ENCODE measurements around the gene PCDH8. TPM values are rescaled to one million over a fixed set of nuclear protein-coding genes. Genes with fewer than 3 reads are reported as not detected.

PCDH8 gene
- total RNA-seq, 1 experiment from 2014 or later, result not detected

DNA sequence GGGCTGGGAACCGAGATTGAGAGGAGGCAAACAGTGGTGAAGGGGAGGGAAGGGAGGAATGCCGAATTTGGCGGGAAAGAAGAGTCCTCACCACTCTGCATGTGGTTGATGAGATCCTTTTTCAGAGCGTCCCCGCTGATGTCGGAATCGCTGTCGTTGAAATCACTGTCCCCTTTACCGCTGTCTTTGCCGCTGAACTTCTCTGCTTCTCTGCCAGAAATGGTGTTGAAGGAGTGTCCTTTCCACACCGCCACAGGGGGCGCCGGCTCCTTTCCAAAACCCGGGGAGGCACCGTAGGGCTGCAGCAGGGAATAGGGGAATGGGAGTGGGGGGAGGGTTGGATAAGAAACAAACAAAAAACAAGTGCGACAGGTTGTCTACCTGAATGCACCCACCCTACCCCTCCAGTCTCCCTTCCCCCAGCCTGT, 3.1 kb downstream of the PCDH8 start:
- TF ChIP-seq, protein P1, sequence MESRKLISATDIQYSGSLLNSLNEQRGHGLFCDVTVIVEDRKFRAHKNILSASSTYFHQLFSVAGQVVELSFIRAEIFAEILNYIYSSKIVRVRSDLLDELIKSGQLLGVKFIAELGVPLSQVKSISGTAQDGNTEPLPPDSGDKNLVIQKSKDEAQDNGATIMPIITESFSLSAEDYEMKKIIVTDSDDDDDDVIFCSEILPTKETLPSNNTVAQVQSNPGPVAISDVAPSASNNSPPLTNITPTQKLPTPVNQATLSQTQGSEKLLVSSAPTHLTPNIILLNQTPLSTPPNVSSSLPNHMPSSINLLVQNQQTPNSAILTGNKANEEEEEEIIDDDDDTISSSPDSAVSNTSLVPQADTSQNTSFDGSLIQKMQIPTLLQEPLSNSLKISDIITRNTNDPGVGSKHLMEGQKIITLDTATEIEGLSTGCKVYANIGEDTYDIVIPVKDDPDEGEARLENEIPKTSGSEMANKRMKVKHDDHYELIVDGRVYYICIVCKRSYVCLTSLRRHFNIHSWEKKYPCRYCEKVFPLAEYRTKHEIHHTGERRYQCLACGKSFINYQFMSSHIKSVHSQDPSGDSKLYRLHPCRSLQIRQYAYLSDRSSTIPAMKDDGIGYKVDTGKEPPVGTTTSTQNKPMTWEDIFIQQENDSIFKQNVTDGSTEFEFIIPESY (IDR thresholded peaks at IDR 0.05; ENCODE audit: extremely low read depth, insufficient replicate concordance, low read length), result no peak
- TF ChIP-seq, protein P2, sequence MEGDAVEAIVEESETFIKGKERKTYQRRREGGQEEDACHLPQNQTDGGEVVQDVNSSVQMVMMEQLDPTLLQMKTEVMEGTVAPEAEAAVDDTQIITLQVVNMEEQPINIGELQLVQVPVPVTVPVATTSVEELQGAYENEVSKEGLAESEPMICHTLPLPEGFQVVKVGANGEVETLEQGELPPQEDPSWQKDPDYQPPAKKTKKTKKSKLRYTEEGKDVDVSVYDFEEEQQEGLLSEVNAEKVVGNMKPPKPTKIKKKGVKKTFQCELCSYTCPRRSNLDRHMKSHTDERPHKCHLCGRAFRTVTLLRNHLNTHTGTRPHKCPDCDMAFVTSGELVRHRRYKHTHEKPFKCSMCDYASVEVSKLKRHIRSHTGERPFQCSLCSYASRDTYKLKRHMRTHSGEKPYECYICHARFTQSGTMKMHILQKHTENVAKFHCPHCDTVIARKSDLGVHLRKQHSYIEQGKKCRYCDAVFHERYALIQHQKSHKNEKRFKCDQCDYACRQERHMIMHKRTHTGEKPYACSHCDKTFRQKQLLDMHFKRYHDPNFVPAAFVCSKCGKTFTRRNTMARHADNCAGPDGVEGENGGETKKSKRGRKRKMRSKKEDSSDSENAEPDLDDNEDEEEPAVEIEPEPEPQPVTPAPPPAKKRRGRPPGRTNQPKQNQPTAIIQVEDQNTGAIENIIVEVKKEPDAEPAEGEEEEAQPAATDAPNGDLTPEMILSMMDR (IDR thresholded peaks at IDR 0.05 in 2 of 3, conservative IDR thresholded peaks at IDR 0.05 in 1 of 3; ENCODE audit: borderline replicate concordance in 1 of 3, insufficient read depth in 1 of 3, low read depth in 2 of 3, low read length in 2 of 3), result peak in 2 of 3 experiments; percentile 48 to 49; a peak in 4 of 6 replicates
- DNase-seq (ENCODE audit: low read depth, low spot score) (no peak), ATAC-seq (peak; percentile 64)
- Histone ChIP-seq H3K9me2 (ENCODE audit: insufficient read depth) (no peaks in the 10 kb centered on the region), H3K4me1 (ENCODE audit: control insufficient read depth in 1 of 2, insufficient read depth in 2 of 2, low read length in 2 of 2) (no peaks in the 10 kb centered on the region), H3K4me2 (ENCODE audit: low read length) (no peak overlapping the region), H3K27ac (ENCODE audit: low read depth, low read length) (no peak overlapping the region), H3K36me3 (ENCODE audit: control insufficient read depth in 1 of 2, insufficient read depth in 2 of 2, low read length in 2 of 2) (no peaks in the 10 kb centered on the region), H4K20me1 (ENCODE audit: insufficient read depth) (no peaks in the 10 kb centered on the region; the same call in 1 of the 2 replicates), H3K9ac (ENCODE audit: low read length) (no peak overlapping the region), H2AFZ (ENCODE audit: low read depth, low read length, poor library complexity, severe bottlenecking) (no peak overlapping the region), H3K4me3 (replicated peaks in 1 of 2; ENCODE audit: low read depth in 1 of 2, low read length in 2 of 2) (no peak overlapping the region), H3K27me3 (ENCODE audit: insufficient read depth, low read length) (peaks cover 24% of the 10 kb centered on the region; the same call in 1 of the 2 replicates), H3K9me3 (ENCODE audit: control insufficient read depth in 1 of 2, insufficient read depth in 1 of 2, low read depth in 1 of 2, low read length in 2 of 2) (no peaks in the 10 kb centered on the region), H3K79me2 (ENCODE audit: insufficient read depth, low read length) (no peaks in the 10 kb centered on the region)
- ChIA-PET RAD21 (ENCODE audit: low non-redundant PET in 1 of 2, low total read pairs in 2 of 2, uncharacterized antibody in 2 of 2, unreplicated experiment in 2 of 2) (no interaction called here), POLR2A (no interaction called here), CTCF (no interaction called here)
- intact Hi-C loops (cut with micrococcal nuclease), result no loop called here
- no TSS peak for BruUV-seq (replicated peaks)

- Histone ChIP-seq H3K36me3 (ENCODE audit: control insufficient read depth in 1 of 2, insufficient read depth in 2 of 2, low read length in 2 of 2) (no peaks in the 10 kb centered on the region), H3K9me3 (ENCODE audit: control insufficient read depth in 1 of 2, insufficient read depth in 1 of 2, low read depth in 1 of 2, low read length in 2 of 2) (no peaks in the 10 kb centered on the region), H3K79me2 (ENCODE audit: insufficient read depth, low read length) (no peaks in the 10 kb centered on the region), H3K4me3 (replicated peaks in 1 of 2; ENCODE audit: low read depth in 1 of 2, low read length in 2 of 2) (no peak overlapping the region), H3K4me1 (ENCODE audit: control insufficient read depth in 1 of 2, insufficient read depth in 2 of 2, low read length in 2 of 2) (no peaks in the 10 kb centered on the region), H3K9me2 (ENCODE audit: insufficient read depth) (no peaks in the 10 kb centered on the region), H3K9ac (ENCODE audit: low read length) (no peak overlapping the region), H3K27ac (ENCODE audit: low read depth, low read length) (no peak overlapping the region), H4K20me1 (ENCODE audit: insufficient read depth) (no peaks in the 10 kb centered on the region; the same call in 1 of the 2 replicates), H3K27me3 (ENCODE audit: insufficient read depth, low read length) (peaks cover 24% of the 10 kb centered on the region; the same call in 1 of the 2 replicates), H2AFZ (ENCODE audit: low read depth, low read length, poor library complexity, severe bottlenecking) (no peak overlapping the region), H3K4me2 (ENCODE audit: low read length) (no peak overlapping the region)
- intact Hi-C loops (cut with micrococcal nuclease), result no loop called here
- DNase-seq (ENCODE audit: low read depth, low spot score) (no peak), ATAC-seq (no peak)
- ChIA-PET POLR2A (no interaction called here), CTCF (no interaction called here), RAD21 (ENCODE audit: low non-redundant PET in 1 of 2, low total read pairs in 2 of 2, uncharacterized antibody in 2 of 2, unreplicated experiment in 2 of 2) (no interaction called here)
- BruUV-seq (replicated peaks), result no TSS peak
- TF ChIP-seq CBX3 (IDR thresholded peaks at IDR 0.05; ENCODE audit: low read depth) (no peak), TCF7L2 (IDR thresholded peaks at IDR 0.05; ENCODE audit: borderline replicate concordance, extremely low read depth, insufficient read depth, insufficient read length) (no peak), EZH2phosphoT487 (IDR thresholded peaks at IDR 0.05; ENCODE audit: borderline replicate concordance) (no peak), SRF (IDR thresholded peaks at IDR 0.05; ENCODE audit: low read depth) (no peak), FOSL1 (IDR thresholded peaks at IDR 0.05; ENCODE audit: low read depth) (no peak), SP1 (IDR thresholded peaks at IDR 0.05; ENCODE audit: low read depth) (no peak), ATF3 (IDR thresholded peaks at IDR 0.05) (no peak), ELF1 (IDR thresholded peaks at IDR 0.05; ENCODE audit: borderline replicate concordance, low read depth) (no peak), ZNF274 (IDR thresholded peaks at IDR 0.05; ENCODE audit: low read depth, low read length) (no peak)
- TF ChIP-seq, protein P2 (IDR thresholded peaks at IDR 0.05 in 2 of 3, conservative IDR thresholded peaks at IDR 0.05 in 1 of 3; ENCODE audit: borderline replicate concordance in 1 of 3, insufficient read depth in 1 of 3, low read depth in 2 of 3, low read length in 2 of 3), result no peak
Measured at GRCh38 chr13:52844836-52845235, 3.6 kb downstream of the PCDH8 start.

Measured in HCT116 (cell line).